NCI-H226 (cell line): ENCODE data around the gene ATL1.

Experiments
- DNase-seq: peaks from one replicate; pipeline ENCODE4 v3.0.0-alpha.2; 2015

The ATL1 gene

DNA sequence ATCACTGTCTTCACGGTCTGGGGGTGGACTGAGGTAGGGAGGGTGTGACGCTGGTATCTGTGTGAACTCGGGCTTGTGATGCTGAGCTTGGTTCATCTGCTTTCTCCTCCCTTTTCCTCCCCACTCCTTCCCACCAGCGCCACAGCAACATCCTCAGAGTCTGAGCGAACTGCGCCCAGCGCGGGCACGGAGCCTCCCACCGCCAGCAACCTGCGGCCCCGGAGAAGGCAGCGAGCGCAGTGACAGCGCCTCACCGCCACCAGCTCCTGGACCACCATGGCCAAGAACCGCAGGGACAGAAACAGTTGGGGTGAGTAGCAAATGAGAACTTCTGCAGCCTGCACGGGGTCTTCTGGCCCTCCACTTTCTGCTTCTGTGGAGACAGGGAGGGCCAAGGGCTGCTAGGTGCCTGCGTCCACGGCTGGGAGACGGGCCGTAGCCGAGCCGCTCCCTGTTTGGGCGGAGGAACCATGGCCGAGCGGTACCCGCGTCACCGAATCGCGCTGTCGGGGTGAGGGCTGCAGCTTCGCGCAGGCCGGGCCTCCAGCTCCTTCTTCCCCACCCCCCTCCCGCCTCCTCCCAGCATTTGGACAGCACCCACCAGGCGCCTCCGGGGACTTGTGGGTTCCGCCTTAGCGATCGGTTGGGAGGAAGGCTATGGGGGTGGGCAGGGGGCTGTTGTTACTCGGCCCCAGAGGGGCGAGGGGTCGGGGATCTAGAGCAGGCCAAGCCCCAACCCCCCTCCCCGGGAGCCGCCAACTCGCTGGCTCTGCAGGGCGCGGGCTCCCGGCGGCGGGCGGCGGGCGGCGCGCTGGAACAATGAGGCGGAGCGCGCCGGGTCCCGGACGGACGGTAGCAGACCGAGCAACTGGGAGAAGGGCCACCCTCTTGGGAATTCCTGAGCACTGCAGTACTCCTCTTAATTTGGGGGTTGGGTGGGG lies at the start of gene ATL1:
ATL1 (plus strand) TSS at position 156 of the 941 bp plus-strand sequence; CDS start at position 277, 121 bp downstream.
- DNase-seq = peak; percentile 15

- DNase-seq = no peak
Observed at GRCh38 chr14:50510157-50510556, 49.8 kb upstream of the ATL1 start.

GRCh38 chr14:50512463-50512862 lies 47.5 kb upstream of the ATL1 start:
- no peak for DNase-seq

DNA sequence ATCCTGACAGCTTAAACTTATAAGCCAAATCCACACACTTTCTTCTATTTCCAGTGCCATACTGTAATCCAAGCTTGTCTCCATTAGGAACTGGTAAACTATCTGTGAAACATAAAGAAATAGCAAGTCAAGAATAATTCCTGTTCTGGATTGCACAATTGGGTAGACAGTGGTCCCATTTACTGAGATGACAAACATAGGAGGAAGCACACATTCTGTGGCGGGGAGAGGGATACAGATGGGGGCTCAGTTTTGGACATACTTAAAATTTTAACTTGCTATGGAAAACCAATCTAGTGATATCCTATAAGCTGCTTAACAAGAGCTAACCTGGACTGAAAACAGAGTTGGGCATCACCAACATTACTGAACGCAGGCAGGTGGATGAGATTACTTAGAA lies 43.9 kb upstream of the ATL1 start:
- DNase-seq = no peak

DNA sequence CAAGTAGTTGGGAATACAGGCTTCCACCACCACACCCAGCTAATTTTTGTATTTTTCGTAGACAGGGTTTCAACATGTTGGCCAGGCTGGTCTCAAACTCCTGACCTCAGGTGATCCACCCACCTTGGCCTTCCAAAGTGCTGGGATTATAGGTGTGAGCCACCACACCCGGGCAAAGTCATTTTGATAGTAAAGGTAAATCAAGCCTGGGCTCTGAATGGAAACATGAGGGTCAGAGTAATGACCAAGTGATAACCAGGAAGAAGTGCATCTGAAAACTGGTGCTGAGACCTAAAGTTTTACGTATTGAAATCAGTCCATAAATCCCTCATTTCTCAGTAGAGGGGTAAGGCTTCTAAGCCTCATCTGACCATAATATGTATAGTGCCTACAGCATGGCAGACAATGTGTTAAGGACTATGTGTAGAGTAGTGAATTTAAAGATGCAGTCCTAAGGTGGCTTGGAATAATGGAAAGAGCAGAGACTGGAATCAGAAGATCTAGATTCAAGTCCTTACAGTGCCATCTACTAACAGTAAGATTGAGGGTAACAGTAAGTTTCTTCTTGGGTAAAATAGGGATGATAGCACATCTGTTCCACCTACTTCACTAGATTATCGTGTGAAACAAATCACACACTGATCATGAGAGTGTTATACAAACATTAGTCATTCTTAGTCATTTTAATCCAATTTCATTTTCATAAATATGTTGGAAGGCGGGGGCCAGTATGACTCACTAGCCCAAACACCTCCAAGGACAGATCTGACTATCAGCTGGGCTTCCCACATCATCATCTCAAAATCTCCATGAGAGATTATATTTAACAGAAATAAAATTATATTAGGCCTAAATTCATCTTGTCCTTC lies 38.8 kb upstream of the ATL1 start:
- DNase-seq = peak; percentile 82

GRCh38 chr14:50521912-50522341 lies 38.0 kb upstream of the ATL1 start:
- no peak for DNase-seq

DNA sequence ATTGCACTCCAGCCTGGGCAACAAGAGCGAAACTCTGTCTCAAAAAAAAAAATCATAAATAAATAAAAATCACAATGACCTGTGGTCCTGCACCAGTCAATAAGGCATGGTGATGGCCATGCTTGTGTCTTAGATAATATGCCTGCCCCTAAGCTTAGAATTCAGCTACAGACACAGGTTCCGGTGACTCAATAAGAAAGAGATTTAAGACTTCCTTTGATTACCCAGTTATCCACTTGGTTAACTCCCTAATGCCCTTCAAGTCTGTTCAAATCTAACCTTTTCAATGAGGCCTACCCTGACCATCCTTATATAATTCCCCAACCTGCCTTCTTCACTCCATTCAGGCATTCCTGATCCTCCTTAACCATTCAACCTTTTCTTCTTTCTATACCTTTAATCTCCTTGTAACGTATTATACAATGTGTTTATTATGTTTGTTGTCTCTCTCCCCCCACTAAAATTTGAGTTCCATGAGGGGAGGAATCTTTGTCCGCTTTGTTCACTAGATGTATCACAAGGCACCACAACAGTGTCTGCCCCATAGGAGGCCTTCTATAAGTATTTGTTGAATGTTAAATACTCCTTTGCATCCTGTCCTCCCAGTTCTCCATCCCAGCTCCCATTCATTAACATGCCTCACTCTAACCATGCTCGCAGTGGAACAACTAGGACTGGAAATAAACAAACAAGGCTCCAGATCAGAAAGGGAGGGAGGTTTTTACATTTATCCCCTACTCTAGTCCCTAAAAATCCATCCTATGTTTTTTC lies 36.5 kb upstream of the ATL1 start:
- DNase-seq = peak; percentile 33

DNA sequence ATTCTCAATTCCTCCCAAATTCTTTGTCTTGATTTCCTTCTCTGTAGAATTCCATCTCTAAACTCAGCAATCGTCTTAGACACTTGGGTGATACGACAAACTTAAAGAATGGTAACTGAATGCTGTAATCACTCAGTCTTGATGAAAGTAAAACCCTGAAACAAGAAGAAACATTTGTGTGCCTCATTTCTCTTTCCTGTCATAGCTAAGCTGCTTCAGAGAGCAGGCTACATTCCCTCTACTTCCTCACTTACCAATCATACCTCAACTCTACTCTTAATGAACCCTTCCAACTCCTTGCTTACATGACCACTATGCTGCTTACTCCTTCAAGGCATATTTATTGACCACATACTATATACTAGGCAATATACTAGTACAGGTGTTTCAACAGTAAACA lies 35.9 kb upstream of the ATL1 start:
- no peak for DNase-seq

GRCh38 chr14:50524731-50525515 lies 35.0 kb upstream of the ATL1 start:
- DNase-seq = no peak

- peak; percentile 28 for DNase-seq
Observed at GRCh38 chr14:50528000-50528399, 31.9 kb upstream of the ATL1 start.

GRCh38 chr14:50529288-50530179 lies 30.4 kb upstream of the ATL1 start:
- no peak for DNase-seq

DNA sequence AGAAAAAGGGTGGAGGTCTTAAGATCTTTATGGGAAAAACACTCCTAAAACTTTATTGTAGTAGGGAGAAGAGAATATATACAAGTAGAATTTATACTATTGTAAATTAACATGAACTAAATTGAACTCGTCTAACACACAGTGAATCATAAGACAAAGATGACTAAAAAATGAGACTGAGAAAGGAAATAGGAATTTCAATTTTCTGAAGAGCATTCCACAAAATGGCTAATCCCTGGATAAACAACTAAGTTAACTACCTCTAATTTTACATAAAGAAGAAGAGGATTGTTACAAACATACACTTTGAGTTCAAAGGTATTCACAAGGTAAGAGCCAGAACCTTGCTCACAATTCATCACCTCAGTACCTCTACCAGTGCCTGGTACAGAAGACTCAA lies 29.6 kb upstream of the ATL1 start:
- no peak for DNase-seq

- DNase-seq = no peak
Observed at GRCh38 chr14:50530794-50531365, 29.1 kb upstream of the ATL1 start.

DNA sequence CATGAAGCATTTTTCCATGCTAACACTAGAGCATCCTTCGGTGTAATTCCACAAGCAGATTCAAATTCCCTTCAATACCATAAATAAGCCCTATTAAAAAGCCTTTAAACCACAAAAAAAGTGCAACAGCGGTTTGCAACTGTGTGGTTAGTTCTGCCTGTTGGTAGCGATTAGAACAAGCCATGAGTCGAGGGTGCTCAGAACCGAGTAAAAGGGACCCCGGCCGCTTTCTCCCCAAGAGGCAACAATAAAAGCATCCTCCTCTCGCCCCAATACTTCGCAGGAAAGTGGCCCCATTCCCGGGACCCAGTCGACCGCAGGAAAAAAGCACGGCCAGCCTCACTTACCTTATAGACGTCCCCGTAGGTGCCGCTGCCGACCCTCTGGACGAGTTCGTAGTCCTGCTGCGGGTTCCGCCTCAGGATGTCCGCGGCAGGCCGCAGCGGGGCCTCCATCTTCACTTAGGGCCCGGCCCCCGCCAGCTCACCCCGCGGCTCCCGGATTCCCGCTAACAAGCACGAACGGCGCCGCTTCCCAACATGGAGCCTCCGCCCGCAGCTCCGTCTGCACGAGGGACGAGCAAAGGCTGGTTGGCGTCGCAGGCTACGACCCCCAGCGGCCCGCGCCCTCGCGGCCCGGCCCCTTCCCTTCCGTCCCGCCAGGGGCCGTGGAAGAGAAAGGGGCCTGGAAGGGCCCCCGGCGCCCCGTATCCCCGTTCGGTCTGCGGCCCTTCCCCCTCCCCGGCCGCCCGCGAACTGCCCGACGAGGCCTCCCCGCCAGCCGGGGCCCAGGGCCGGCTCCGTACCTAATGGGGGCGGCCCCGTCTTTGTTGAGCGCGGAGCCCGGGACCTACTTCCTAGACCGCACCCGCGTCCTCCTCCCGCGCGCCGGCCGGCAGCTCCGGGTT lies 28.1 kb upstream of the ATL1 start:
- DNase-seq = peak; percentile 14

- DNase-seq = peak; percentile 84
Observed at GRCh38 chr14:50532502-50533240, 27.3 kb upstream of the ATL1 start, which contains the start of gene MAP4K5. Gene MAP4K5, minus strand, starts transcription at chr14:50532569. Its CDS starts 520 bp downstream, at chr14:50532049.

DNA sequence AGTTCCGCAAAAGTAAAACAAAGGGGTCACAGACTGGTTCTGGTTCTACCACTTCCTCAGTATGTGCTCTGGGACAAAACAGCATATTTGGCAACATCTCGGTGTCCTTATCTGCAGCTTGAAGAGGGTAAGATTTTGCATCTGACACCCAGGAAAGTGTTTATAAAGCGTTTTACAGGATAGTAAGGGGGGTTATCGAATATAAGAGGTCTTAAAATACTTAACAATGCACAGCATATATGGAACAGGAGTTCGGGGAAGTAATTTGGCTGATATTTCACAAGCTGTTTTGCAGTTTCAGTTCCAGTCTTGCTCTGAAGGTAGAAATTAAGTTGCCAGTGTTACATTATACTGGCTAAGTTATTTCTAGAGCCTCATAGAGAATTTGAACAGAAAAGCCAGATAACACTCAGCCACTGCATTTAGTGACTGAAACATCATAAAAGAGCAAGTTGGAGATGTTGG lies 26.7 kb upstream of the ATL1 start:
- DNase-seq = no peak

DNA sequence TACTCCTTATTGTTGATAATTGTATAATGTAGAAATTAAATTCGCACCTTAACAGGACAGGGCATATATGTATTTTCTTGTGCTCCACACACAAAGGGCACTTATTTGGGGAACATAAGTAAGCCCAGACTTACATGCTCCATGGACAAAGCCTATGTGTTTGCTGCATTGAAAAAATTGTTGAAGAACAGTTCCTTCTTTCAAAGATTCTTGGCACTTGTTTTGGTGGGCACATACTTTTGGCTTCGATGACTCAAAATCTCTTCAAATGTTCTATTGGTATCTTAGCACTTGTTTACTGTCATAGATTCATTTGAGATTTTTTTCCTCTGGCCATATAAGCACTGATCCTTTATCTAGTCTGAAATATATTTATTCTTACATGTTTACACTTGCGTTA lies 26.1 kb upstream of the ATL1 start:
- DNase-seq = no peak

- DNase-seq = no peak
Observed at GRCh38 chr14:50534416-50534815, 25.5 kb upstream of the ATL1 start.
